ENCODE measurements around the gene HS3ST2.

GRCh38 chr16:22898874-22899348, 84.9 kb downstream of the HS3ST2 start:
- TF ChIP-seq, protein P1, sequence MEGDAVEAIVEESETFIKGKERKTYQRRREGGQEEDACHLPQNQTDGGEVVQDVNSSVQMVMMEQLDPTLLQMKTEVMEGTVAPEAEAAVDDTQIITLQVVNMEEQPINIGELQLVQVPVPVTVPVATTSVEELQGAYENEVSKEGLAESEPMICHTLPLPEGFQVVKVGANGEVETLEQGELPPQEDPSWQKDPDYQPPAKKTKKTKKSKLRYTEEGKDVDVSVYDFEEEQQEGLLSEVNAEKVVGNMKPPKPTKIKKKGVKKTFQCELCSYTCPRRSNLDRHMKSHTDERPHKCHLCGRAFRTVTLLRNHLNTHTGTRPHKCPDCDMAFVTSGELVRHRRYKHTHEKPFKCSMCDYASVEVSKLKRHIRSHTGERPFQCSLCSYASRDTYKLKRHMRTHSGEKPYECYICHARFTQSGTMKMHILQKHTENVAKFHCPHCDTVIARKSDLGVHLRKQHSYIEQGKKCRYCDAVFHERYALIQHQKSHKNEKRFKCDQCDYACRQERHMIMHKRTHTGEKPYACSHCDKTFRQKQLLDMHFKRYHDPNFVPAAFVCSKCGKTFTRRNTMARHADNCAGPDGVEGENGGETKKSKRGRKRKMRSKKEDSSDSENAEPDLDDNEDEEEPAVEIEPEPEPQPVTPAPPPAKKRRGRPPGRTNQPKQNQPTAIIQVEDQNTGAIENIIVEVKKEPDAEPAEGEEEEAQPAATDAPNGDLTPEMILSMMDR (IDR thresholded peaks at IDR 0.05; ENCODE audit: poor library complexity) = peak; percentile 74
- TF ChIP-seq EZH2 (IDR thresholded peaks at IDR 0.05; ENCODE audit: borderline replicate concordance) = no peak

Data from hepatocyte (in vitro differentiated cells).